WERI-Rb-1 (cell line): Measurements from ENCODE around the gene CORIN.

ENCODE experiments used
- DNase-seq: peaks from one replicate; pipeline ENCODE4 v3.0.0-alpha.2; 2020
- H3K27ac ChIP-seq: fragments of 250-450 bp; sonication (Bioruptor Pico); 2 replicates; pipeline ENCODE4 v1.5.1; 2020; ENCODE audit warnings: mild to moderate bottlenecking, moderate library complexity
- H3K27me3 ChIP-seq: fragments of 250-450 bp; sonication (Bioruptor Pico); 2 replicates; pipeline ENCODE4 v1.5.1; 2021; ENCODE audit warnings: mild to moderate bottlenecking, low read depth, moderate library complexity; ENCODE audit not compliant: insufficient read depth, severe bottlenecking
- H3K36me3 ChIP-seq: fragments of 250-450 bp; sonication (Bioruptor Pico); 2 replicates; pipeline ENCODE4 v1.5.1; 2020; ENCODE audit warnings: mild to moderate bottlenecking, moderate library complexity
- H3K4me3 ChIP-seq: 2 replicates; pipeline ENCODE4 v1.5.1; 2011; ENCODE audit warnings: low read depth, mild to moderate bottlenecking, control low read depth, low read length
- H3K9me3 ChIP-seq: fragments of 250-450 bp; sonication (Bioruptor Pico); 2 replicates; pipeline ENCODE4 v1.5.1; 2021; ENCODE audit warnings: mild to moderate bottlenecking, moderate library complexity; ENCODE audit not compliant: severe bottlenecking
- CTCF ChIP-seq: IDR thresholded peaks from 2 replicates; pipeline ENCODE4 v1.5.1; 2011; ENCODE audit warnings: low read depth, mild to moderate bottlenecking, control low read depth, inconsistent platforms, low read length

CORIN gene

GRCh38 chr4:47661741-47662140 is 176.1 kb downstream of the CORIN start:
- Histone ChIP-seq H3K27me3 (no peaks in the 10 kb centered on the region), H3K36me3 (no peaks in the 10 kb centered on the region), H3K9me3 (no peaks in the 10 kb centered on the region), H3K27ac (no peak overlapping the region), H3K4me3 (no peak overlapping the region)
- no peak for DNase-seq
- TF ChIP-seq CTCF = no peak

DNA sequence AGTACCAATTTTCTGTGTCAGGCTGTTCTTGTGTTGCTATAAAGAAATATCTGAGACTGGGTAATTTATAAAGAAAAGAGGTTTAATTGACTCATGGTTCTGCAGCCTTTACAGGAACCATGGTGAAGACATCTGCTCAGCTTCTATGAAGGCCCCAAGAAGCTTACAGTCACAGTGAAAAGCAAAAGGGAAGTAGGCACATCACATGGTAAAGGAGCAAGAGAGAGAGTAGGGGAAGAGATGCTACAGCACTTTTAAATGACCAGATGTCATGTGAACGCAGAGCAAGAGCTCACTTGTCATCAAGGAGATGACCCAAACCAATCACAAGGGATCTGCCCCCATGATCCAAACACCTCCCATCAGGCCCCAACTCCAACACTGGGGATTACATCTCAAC is 178.5 kb downstream of the CORIN start:
- Histone ChIP-seq H3K4me3 (no peak overlapping the region), H3K36me3 (no peaks in the 10 kb centered on the region), H3K27me3 (no peaks in the 10 kb centered on the region), H3K27ac (no peak overlapping the region), H3K9me3 (no peaks in the 10 kb centered on the region)
- no peak for DNase-seq
- no peak for TF ChIP-seq CTCF

DNA sequence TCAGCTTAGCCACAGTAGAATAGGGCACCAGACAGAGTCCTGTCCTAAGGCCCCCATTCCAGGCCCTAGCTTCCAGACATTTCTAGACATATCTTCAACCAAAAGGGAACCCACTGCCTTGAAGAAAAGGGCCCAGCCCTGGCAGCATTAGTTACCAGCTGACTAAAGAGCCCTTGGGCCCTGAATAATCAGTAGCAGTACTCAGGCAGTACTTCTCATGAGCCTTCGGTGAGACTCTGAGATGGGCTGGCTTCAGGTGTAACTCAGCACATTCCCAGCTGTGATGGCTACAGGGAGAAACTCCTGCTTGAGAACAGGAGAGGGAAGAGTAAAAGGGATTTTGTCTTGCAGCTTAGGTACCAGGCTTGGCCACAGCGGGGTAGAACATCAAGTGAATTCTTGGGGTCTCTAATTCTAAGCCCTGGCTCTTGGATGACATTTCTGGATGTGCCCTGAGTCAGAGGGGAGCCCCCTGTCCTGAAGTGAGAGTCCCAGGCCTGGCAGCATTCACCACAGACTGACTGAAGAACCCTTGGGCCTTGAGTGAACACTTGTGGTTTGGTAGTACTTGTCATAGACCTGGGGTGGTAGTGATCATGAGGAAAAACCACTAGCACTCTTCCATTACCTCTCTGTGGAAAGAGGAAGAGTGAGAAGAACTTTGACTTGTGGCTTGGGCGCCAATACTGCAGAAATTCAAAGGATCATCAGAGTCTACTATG is 182.7 kb downstream of the CORIN start:
- Histone ChIP-seq H3K27ac (no peak overlapping the region), H3K9me3 (no peaks in the 10 kb centered on the region), H3K36me3 (no peaks in the 10 kb centered on the region), H3K4me3 (no peak overlapping the region), H3K27me3 (no peaks in the 10 kb centered on the region)
- no peak for TF ChIP-seq CTCF
- no peak for DNase-seq

DNA sequence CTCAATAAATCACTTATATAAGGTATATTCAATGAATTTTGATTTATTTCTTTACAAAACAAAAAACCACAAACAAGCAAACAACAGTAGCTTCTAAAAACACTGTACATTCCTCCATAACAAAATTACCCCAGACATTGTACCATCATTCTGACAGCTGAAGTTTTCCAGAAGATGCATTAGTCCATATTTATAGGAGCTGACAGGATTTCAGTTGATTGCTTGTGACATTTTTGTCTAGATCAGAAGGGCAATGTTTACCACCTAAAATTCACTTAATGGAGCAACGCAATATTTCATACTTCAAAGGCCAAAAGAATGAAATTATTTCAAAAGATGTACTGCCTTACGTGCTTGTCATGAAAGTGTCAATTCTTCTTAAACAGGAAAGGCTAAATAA is 185.8 kb downstream of the CORIN start:
- Histone ChIP-seq H3K36me3 (no peaks in the 10 kb centered on the region), H3K27ac (no peak overlapping the region), H3K27me3 (no peaks in the 10 kb centered on the region), H3K4me3 (no peak overlapping the region), H3K9me3 (no peaks in the 10 kb centered on the region)
- DNase-seq = no peak
- TF ChIP-seq CTCF = no peak

DNA sequence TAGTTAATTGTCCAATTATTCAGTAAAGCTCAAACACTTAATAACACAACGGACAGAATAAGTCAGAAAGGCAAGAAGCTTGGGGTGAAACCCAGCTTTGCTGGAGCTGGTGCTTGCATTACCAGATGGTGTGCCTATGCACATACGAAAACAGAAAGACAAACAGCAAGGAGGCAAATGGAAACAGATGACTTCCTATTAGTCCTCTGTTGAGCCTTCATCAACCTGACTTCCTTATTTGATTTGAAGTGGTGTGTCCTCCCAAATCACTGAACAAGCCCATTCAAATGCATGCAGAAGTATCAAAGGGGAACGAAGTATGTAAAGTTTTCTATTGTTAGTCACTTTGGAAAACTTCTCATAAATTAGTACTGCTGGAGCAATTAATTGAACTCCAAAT is 186.6 kb downstream of the CORIN start:
- Histone ChIP-seq H3K27me3 (no peaks in the 10 kb centered on the region), H3K36me3 (no peaks in the 10 kb centered on the region), H3K9me3 (no peaks in the 10 kb centered on the region), H3K27ac (no peak overlapping the region), H3K4me3 (no peak overlapping the region)
- TF ChIP-seq CTCF = no peak
- no peak for DNase-seq

GRCh38 chr4:47650584-47651130 is 187.2 kb downstream of the CORIN start:
- no peak overlapping the region for H3K4me3 ChIP-seq
- H3K27ac ChIP-seq = no peak overlapping the region
- H3K27me3 ChIP-seq = no peaks in the 10 kb centered on the region
- no peak for TF ChIP-seq CTCF
- no peaks in the 10 kb centered on the region for H3K9me3 ChIP-seq
- no peaks in the 10 kb centered on the region for H3K36me3 ChIP-seq
- DNase-seq = no peak
